ENCODE measurements around the gene FRRS1L.

Gene FRRS1L

DNA sequence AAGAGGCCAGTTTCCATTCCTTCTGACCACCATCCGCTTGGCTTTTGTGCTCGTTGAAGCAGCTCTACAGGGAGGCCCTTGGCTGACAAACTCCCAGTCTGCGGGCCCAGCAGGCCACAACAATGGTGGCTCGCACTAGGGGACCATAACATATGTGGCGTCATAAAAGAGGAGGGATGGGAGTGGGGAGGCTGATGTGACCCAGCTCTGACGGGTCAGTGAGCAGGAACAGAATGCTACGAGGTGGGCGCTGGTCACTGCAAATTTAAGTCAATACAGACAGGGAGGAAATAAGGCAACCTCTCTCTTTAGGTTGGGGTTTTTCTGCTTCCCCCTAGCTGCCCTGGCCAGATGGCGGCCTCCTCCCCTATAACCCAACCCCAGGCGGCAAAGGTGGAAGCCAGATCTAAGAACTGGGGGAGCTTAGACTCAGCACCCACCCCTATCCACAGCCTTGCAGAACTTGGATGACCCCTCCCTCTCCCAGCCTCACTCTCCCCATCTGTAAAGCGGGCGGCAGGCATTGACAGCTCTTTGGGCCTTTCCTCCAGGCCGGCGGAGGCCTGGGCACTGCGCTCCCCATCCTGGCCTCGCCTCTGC is 778 bp downstream of the FRRS1L start:
- Histone ChIP-seq H4K20me1 (ENCODE audit: insufficient read depth, low read length) (no peaks in the 10 kb centered on the region), H3F3A (ENCODE audit: insufficient read depth, low read length) (no peaks in the 10 kb centered on the region), H2AFZ (ENCODE audit: low read length) (no peak overlapping the region), H3K9me2 (ENCODE audit: low read depth, low read length) (no peaks in the 10 kb centered on the region), H3K27ac (ENCODE audit: low read depth, low read length, poor library complexity, severe bottlenecking) (no peak overlapping the region), H3K36me3 (ENCODE audit: insufficient read depth, low read length) (no peaks in the 10 kb centered on the region), H3K4me3 (ENCODE audit: low read depth, low read length, poor library complexity, severe bottlenecking) (no peak overlapping the region), H3K79me2 (ENCODE audit: insufficient read depth, low read length) (no peaks in the 10 kb centered on the region), H3K4me1 (ENCODE audit: insufficient read depth, low read length, severe bottlenecking) (no peaks in the 10 kb centered on the region), H3K4me2 (ENCODE audit: low read length) (no peak overlapping the region), H3K27me3 (ENCODE audit: insufficient read depth, low read length) (0 out of 2 replicates have a peak, but pooled peaks cover 4% of the 10 kb centered on the region), H3K9ac (ENCODE audit: low read length) (no peak overlapping the region), H3K9me3 (ENCODE audit: low read length) (no peaks in the 10 kb centered on the region)
- TF ChIP-seq, protein P1, sequence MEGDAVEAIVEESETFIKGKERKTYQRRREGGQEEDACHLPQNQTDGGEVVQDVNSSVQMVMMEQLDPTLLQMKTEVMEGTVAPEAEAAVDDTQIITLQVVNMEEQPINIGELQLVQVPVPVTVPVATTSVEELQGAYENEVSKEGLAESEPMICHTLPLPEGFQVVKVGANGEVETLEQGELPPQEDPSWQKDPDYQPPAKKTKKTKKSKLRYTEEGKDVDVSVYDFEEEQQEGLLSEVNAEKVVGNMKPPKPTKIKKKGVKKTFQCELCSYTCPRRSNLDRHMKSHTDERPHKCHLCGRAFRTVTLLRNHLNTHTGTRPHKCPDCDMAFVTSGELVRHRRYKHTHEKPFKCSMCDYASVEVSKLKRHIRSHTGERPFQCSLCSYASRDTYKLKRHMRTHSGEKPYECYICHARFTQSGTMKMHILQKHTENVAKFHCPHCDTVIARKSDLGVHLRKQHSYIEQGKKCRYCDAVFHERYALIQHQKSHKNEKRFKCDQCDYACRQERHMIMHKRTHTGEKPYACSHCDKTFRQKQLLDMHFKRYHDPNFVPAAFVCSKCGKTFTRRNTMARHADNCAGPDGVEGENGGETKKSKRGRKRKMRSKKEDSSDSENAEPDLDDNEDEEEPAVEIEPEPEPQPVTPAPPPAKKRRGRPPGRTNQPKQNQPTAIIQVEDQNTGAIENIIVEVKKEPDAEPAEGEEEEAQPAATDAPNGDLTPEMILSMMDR (IDR thresholded peaks at IDR 0.05; ENCODE audit: low read length): no peak

DNA sequence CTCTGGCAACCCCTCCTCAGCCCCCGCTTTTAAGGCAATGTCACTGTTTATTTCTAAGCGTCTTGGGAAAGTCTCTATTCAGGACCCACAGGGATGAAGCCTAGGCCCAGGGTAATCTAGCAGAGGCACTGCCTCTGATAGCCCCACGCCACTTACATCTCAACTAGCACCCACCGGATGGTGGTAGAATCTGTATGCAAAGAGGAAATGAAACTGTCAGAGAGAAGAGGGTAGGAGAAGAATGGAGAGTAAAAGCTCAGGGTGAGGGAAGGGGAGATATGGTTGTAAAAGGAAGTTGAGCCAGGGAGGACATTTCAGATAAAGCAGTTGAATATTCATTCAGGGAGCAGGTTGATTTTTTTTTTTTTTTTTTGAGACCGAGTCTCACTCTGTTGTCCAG is 3.0 kb downstream of the FRRS1L start:
- 0 out of 2 replicates have a peak, but pooled peaks cover 4% of the 10 kb centered on the region for H3K27me3 ChIP-seq (ENCODE audit: insufficient read depth, low read length)

DNA sequence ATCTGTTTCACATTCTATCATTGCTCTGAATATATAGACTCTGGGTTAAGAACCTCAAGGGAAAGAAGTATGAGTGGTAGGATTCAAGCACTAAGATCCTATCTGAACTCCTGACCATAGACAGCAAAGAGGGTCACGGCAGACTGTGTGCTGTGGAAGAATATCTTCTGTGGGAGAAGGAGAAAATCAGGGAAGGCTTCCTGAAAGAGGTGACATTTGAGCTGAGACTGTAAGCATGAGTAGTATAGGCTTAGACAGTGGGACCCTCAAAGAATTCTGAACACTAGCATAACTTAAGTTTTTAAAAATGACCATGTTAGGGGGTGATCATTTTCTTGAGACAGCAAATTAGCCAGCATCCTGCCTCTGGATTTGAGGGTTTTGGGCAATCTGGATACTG is 3.9 kb downstream of the FRRS1L start:
- H3K36me3 ChIP-seq (ENCODE audit: insufficient read depth, low read length): no peaks in the 10 kb centered on the region

More for the DNA sequence above, 3.0 kb downstream of the FRRS1L start:
- no peaks in the 10 kb centered on the region for H3F3A ChIP-seq (ENCODE audit: insufficient read depth, low read length)
- no peak for TF ChIP-seq EZH2 (IDR thresholded peaks at IDR 0.05; ENCODE audit: borderline replicate concordance, low read length)
- TF ChIP-seq, protein P1 (IDR thresholded peaks at IDR 0.05; ENCODE audit: low read length): no peak
- H3K4me1 ChIP-seq (ENCODE audit: insufficient read depth, low read length, severe bottlenecking): no peaks in the 10 kb centered on the region
- H2AFZ ChIP-seq (ENCODE audit: low read length): no peak overlapping the region
- no peaks in the 10 kb centered on the region for H3K9me3 ChIP-seq (ENCODE audit: low read length)
- no peaks in the 10 kb centered on the region for H4K20me1 ChIP-seq (ENCODE audit: insufficient read depth, low read length)
- no peak overlapping the region for H3K27ac ChIP-seq (ENCODE audit: low read depth, low read length, poor library complexity, severe bottlenecking)
- no peaks in the 10 kb centered on the region for H3K79me2 ChIP-seq (ENCODE audit: insufficient read depth, low read length)
- no peak overlapping the region for H3K4me2 ChIP-seq (ENCODE audit: low read length)
- no peak overlapping the region for H3K9ac ChIP-seq (ENCODE audit: low read length)
- H3K9me2 ChIP-seq (ENCODE audit: low read depth, low read length): no peaks in the 10 kb centered on the region
- no peak overlapping the region for H3K4me3 ChIP-seq (ENCODE audit: low read depth, low read length, poor library complexity, severe bottlenecking)
- no peaks in the 10 kb centered on the region for H3K36me3 ChIP-seq (ENCODE audit: insufficient read depth, low read length)

More for the DNA sequence above, 3.9 kb downstream of the FRRS1L start:
- H3K4me1 ChIP-seq (ENCODE audit: insufficient read depth, low read length, severe bottlenecking): no peaks in the 10 kb centered on the region
- no peak overlapping the region for H3K4me3 ChIP-seq (ENCODE audit: low read depth, low read length, poor library complexity, severe bottlenecking)
- no peaks in the 10 kb centered on the region for H3K9me3 ChIP-seq (ENCODE audit: low read length)
- no peak overlapping the region for H3K9ac ChIP-seq (ENCODE audit: low read length)
- no peaks in the 10 kb centered on the region for H3K79me2 ChIP-seq (ENCODE audit: insufficient read depth, low read length)
- H4K20me1 ChIP-seq (ENCODE audit: insufficient read depth, low read length): no peaks in the 10 kb centered on the region
- H3K4me2 ChIP-seq (ENCODE audit: low read length): no peak overlapping the region
- no peaks in the 10 kb centered on the region for H3F3A ChIP-seq (ENCODE audit: insufficient read depth, low read length)
- TF ChIP-seq, protein P1 (IDR thresholded peaks at IDR 0.05; ENCODE audit: low read length): no peak
- TF ChIP-seq EZH2 (IDR thresholded peaks at IDR 0.05; ENCODE audit: borderline replicate concordance, low read length): no peak
- no peaks in the 10 kb centered on the region for H3K9me2 ChIP-seq (ENCODE audit: low read depth, low read length)
- no peak overlapping the region for H3K27ac ChIP-seq (ENCODE audit: low read depth, low read length, poor library complexity, severe bottlenecking)
- H3K27me3 ChIP-seq (ENCODE audit: insufficient read depth, low read length): 0 out of 2 replicates have a peak, but pooled peaks cover 4% of the 10 kb centered on the region
- no peak overlapping the region for H2AFZ ChIP-seq (ENCODE audit: low read length)

Measured in OCI-LY1 (cell line).